PC-3 (cell line): ENCODE results near the gene AIFM2. TPM values are rescaled to one million over a fixed set of nuclear protein-coding genes. Genes with fewer than 3 reads are reported as not detected.
"Not testable (repeated sequence)": the region's sequence is repeated elsewhere in the genome, so short reads cannot be mapped to it uniquely, and the experiment has no call there.

Source experiments
- ATAC-seq: fragments of 200-7000 bp; cut with Tn5 transposase; 2 replicates; pipeline ENCODE4 v1.9.1; 2020; ENCODE audit warnings: mild to moderate bottlenecking, moderate library complexity
- Bru-seq: library from RNA; stranded (reverse); fragments of 400-500 nt; gene quantifications from one replicate; lab custom pipeline; 2021; lab: Mats Ljungman, UMichigan
- BruChase-seq, 2 experiments: library from RNA; stranded (reverse); fragments of 400-500 nt; gene quantifications; one replicate each; lab custom pipeline; 2021; lab: Mats Ljungman, UMichigan
- BruUV-seq: library from RNA; stranded (reverse); fragments of 400-500 nt; replicated peaks from 2 replicates; lab custom pipeline; 2021; lab: Mats Ljungman, UMichigan
- CTCF ChIA-PET: fragments of 300-600 bp; sonication (Branson Sonifier 250); formaldehyde crosslinking; loops from one replicate; lab custom pipeline; 2022; ENCODE audit warnings: antibody characterized with exemption; lab: Charles Lee
- POLR2A ChIA-PET: fragments of 300-600 bp; sonication (Branson Sonifier 250); formaldehyde crosslinking; loops from one replicate; lab custom pipeline; 2022; ENCODE audit warnings: antibody characterized with exemption; ENCODE audit not compliant: unreplicated experiment; lab: Charles Lee
- DNase-seq: peaks from one replicate; pipeline ENCODE4 v3.0.0-alpha.2; 2015
- H2AFZ ChIP-seq: fragments of 300-600 bp; sonication (generic); 2 replicates; pipeline ENCODE4 v1.6.0; 2016; ENCODE audit warnings: antibody characterized with exemption, low read length
- H3F3A ChIP-seq: fragments of 300-600 bp; sonication (generic); one replicate; pipeline ENCODE4 v1.6.0; 2017; ENCODE audit warnings: antibody characterized with exemption, low read length, control low read depth, mild to moderate bottlenecking; ENCODE audit not compliant: unreplicated experiment
- H3K27ac ChIP-seq: fragments of 300-600 bp; sonication (generic); 2 replicates; pipeline ENCODE4 v1.5.1; 2016; ENCODE audit warnings: mild to moderate bottlenecking, low read length
- H3K27me3 ChIP-seq: fragments of 300-600 bp; sonication (generic); 2 replicates; pipeline ENCODE4 v1.6.1; 2016; ENCODE audit warnings: low read length, mixed read lengths
- H3K36me3 ChIP-seq: fragments of 300-600 bp; sonication (generic); 2 replicates; pipeline ENCODE4 v1.6.1; 2016; ENCODE audit warnings: low read depth, mixed run types, low read length, mixed read lengths
- H3K4me1 ChIP-seq: fragments of 300-600 bp; sonication (generic); 2 replicates; pipeline ENCODE4 v1.5.1; 2016; ENCODE audit warnings: low read length; ENCODE audit not compliant: insufficient read depth
- H3K4me2 ChIP-seq: fragments of 300-600 bp; sonication (generic); 2 replicates; pipeline ENCODE4 v1.6.0; 2016; ENCODE audit warnings: low read length
- H3K4me3 ChIP-seq: fragments of 300-600 bp; sonication (generic); 2 replicates; pipeline ENCODE4 v1.5.1; 2016; ENCODE audit warnings: mild to moderate bottlenecking, low read length, mixed read lengths
- H3K79me2 ChIP-seq: fragments of 300-600 bp; sonication (generic); 2 replicates; pipeline ENCODE4 v1.6.1; 2017; ENCODE audit warnings: low read length, mixed read lengths
- H3K9ac ChIP-seq: fragments of 300-600 bp; sonication (generic); 2 replicates; pipeline ENCODE4 v1.6.0; 2016; ENCODE audit warnings: mild to moderate bottlenecking, low read length
- H3K9me2 ChIP-seq: fragments of 300-600 bp; sonication (generic); replicated peaks from 2 replicates; pipeline ENCODE4 v1.6.1; 2016; ENCODE audit warnings: mixed run types, low read length, mixed read lengths
- H3K9me3 ChIP-seq: fragments of 300-600 bp; sonication (generic); 2 replicates; pipeline ENCODE4 v1.6.1; 2016; ENCODE audit warnings: low read length, mixed read lengths
- H4K20me1 ChIP-seq: fragments of 300-600 bp; sonication (generic); 2 replicates; pipeline ENCODE4 v1.6.1; 2016; ENCODE audit warnings: low read length, mixed read lengths
- EZH2 ChIP-seq: fragments of 300-600 bp; sonication (generic); IDR thresholded peaks from one replicate; pipeline ENCODE4 v1.6.1; 2017; ENCODE audit warnings: antibody characterized with exemption, mild to moderate bottlenecking, low read length; ENCODE audit not compliant: unreplicated experiment
- EZH2phosphoT487 ChIP-seq: fragments of 300-600 bp; sonication (generic); IDR thresholded peaks from 2 replicates; pipeline ENCODE4 v1.6.1; 2018; ENCODE audit warnings: mild to moderate bottlenecking, antibody characterized with exemption, low read length, borderline replicate concordance
- intact Hi-C: fragments of 100-400 bp; cut with micrococcal nuclease; formaldehyde crosslinking; loops from 2 replicates; pipeline ENCODE4 v1.9.0; 2023
- long read RNA-seq: library from polyadenylated mRNA; unstranded; transcript quantifications from one replicate; pipeline ENCODE4 v2.0.0, GENCODE V29; 2021; ENCODE audit not compliant: unreplicated experiment
- total RNA-seq: library from RNA; depleted of rRNA; stranded (reverse); fragments of >200 nt; gene quantifications from 2 replicates; pipeline ENCODE4 v1.2.3, GENCODE V29; 2014; rRNA removed
- TF ChIP-seq, protein P1 (sequence below): fragments of 300-600 bp; sonication (generic); conservative IDR thresholded peaks from 2 replicates; pipeline ENCODE4 v1.5.1; 2017; ENCODE audit warnings: antibody characterized with exemption, low read depth, mild to moderate bottlenecking, low read length

AIFM2 gene
- total RNA-seq (29.2 and 39.0 TPM in 2 replicates), Bru-seq, nascent RNA (percentile 81 among the genes with signal in this experiment), BruChase-seq, experiment 1, labeled RNA remaining after a 6-hour chase (percentile 85 among the genes with signal in this experiment), BruChase-seq, experiment 2, labeled RNA remaining after a 2-hour chase (percentile 84 among the genes with signal in this experiment)
- long read RNA-seq, transcript AIFM2-201 (9 exons, 3,243 nt) = major isoform, 27 of 151 reads
- long read RNA-seq, partial matches to known transcripts = 16 of 151 reads
- long read RNA-seq, other reads (novel, unspliced or antisense) = 104 of 151 reads

DNA sequence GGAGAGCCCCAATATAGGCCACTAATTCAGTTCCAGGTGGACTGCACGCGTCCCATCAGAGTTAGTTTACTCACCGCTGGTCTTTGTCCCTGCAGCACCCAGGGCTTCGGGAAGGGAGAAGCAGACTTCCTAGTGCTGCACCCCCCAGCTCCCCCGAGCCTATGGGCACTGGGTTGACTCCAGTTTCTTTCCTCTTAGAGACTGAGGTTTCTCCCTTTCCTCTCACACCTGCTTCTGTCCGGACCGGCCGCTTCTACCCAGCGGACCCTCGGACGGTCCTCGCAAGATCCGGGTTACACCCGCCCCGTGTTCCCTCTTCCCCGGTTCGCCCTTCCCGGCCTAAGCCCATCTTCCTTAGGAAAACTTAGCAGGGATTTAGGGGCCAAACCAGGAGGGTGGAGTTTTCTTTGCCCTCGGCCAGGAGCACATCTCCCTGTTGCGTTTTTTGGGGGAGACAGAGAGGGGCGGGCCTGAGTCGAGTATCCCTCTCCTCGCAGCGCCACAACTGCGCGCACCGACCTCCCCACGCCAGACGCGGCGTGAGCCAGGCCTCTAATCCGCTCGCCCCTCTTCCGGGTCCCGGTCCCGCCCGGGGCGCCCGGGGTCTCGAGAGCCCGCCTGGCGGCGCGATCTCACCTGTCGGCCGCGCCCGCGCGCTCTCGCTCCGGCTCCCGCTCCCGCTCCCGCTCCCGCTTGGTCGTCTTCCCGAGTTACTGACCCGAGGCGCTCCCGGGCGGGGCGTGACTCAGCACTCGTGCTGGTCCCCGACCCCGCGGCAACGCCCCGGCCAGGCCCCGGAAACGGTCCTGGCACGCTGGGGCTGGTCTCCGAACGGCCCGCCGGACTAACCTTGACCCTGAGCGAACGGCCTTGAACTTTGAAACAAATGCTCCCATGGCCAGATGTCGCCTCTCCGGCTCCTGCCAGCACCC, at the start of gene AIFM2:
AIFM2 (minus strand) TSS at position 728 of the 932 bp plus-strand sequence. CDS start 8,741 bp downstream, outside the sequence.
- no peaks in the 10 kb centered on the region for H3K27me3 ChIP-seq
- H3K9ac ChIP-seq = peak within 1 kb of the TSS; percentile 76
- ChIA-PET CTCF (interaction anchor here (1.0 kb wide), 1 partner anchor 14 kb away, joined by 4 read pairs; the partner anchor contains the start of gene TYSND1), POLR2A (interaction anchor here (0.6 kb wide), 1 partner anchor 684 kb away, joined by 3 read pairs; no protein-coding TSS in a partner anchor)
- H3K9me3 ChIP-seq = no peaks in the 10 kb centered on the region
- ATAC-seq (peak; percentile 80), DNase-seq (peak; percentile 97)
- H3K4me3 ChIP-seq = peak within 1 kb of the TSS; percentile 70
- no peaks in the 10 kb centered on the region for H3K36me3 ChIP-seq
- no peaks in the 10 kb centered on the region for H3K9me2 ChIP-seq
- peak within 1 kb of the TSS; percentile 80 for H2AFZ ChIP-seq
- H3K27ac ChIP-seq = peak within 1 kb of the TSS; percentile 53
- no peaks in the 10 kb centered on the region for H4K20me1 ChIP-seq
- peaks cover 31% of the 10 kb centered on the region for H3K4me1 ChIP-seq
- no peaks in the 10 kb centered on the region for H3F3A ChIP-seq
- H3K79me2 ChIP-seq = peaks cover 46% of the 10 kb centered on the region
- no peak for TF ChIP-seq EZH2phosphoT487
- TF ChIP-seq, protein P1, sequence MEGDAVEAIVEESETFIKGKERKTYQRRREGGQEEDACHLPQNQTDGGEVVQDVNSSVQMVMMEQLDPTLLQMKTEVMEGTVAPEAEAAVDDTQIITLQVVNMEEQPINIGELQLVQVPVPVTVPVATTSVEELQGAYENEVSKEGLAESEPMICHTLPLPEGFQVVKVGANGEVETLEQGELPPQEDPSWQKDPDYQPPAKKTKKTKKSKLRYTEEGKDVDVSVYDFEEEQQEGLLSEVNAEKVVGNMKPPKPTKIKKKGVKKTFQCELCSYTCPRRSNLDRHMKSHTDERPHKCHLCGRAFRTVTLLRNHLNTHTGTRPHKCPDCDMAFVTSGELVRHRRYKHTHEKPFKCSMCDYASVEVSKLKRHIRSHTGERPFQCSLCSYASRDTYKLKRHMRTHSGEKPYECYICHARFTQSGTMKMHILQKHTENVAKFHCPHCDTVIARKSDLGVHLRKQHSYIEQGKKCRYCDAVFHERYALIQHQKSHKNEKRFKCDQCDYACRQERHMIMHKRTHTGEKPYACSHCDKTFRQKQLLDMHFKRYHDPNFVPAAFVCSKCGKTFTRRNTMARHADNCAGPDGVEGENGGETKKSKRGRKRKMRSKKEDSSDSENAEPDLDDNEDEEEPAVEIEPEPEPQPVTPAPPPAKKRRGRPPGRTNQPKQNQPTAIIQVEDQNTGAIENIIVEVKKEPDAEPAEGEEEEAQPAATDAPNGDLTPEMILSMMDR = no peak; the same call in 1 of the 2 replicates
- TF ChIP-seq EZH2 = no peak
- intact Hi-C loops = loop anchor here (1.0 kb wide), 1 partner anchor 14 kb away; the partner anchor contains the start of gene TYSND1
- BruUV-seq = TSS peak; percentile 38
- peak within 1 kb of the TSS; percentile 86 for H3K4me2 ChIP-seq

DNA sequence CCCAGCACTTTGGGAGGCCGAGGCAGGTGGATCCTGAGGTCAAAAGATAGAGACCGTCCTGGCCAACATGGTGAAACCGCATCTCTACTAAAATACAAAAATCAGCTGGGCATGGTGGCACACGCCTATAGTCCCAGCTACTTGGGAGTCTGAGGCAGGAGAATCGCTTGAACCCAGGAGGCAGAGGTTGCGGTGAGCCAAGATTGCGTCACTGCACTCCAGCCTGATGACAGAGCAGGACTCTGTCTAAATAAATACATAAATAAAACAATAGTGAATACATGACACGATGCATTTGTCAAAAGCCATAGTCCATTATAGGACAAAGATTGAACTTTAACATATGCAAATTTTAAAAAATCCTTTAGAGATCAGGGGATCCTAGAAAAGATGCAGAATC, 46.6 kb upstream of the AIFM2 start:
- POLR2A ChIA-PET, H3K27ac ChIP-seq, H3K4me3 ChIP-seq, H3K79me2 ChIP-seq, H3F3A ChIP-seq, H4K20me1 ChIP-seq, H3K9me2 ChIP-seq, H3K9ac ChIP-seq, H3K36me3 ChIP-seq, intact Hi-C loops, H2AFZ ChIP-seq, ATAC-seq, H3K4me2 ChIP-seq, BruUV-seq, DNase-seq: not testable (repeated sequence)
- CTCF ChIA-PET = interaction anchor here (1.2 kb wide), 1 partner anchor 33 kb away, joined by 3 read pairs; the partner anchor contains the start of gene TYSND1
- Histone ChIP-seq H3K4me1 (peaks cover 11% of the 10 kb centered on the region), H3K9me3 (peaks cover 11% of the 10 kb centered on the region), H3K27me3 (peaks cover 10% of the 10 kb centered on the region)

DNA sequence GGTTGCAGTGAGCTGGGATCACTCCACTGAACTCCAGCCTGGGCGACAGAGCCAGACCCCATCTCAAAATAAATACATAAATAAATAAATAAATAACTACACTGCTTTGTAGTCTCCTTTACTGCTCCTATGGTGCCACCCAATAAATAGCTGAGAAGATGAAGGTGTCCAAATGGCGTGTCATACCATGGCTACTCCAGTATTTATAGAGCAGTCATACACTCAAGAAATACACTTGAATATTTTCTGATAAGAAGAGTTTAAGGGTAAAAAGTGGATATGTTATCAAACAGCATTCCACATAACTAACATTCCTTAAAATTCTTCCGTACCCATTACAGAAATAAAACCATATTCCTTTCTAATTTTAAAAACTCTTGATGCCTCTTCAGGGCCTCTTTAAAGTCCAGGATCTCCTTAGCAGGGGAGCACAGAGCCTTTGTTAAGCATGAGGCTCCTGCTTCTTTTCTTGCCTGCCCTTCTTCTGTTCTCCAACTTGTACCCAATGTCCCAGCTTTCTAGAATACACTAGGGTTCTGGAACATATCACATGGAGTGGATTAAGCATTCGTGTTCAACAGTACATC, 45.6 kb upstream of the AIFM2 start:
- no TSS peak for BruUV-seq
- no peak for TF ChIP-seq EZH2phosphoT487
- TF ChIP-seq EZH2 = no peak
- TF ChIP-seq, protein P1 = no peak
- no peak for DNase-seq

More for the DNA sequence above, 45.6 kb upstream of the AIFM2 start:
- ATAC-seq = no peak
- H3K27ac ChIP-seq = no peak overlapping the region
- no peaks in the 10 kb centered on the region for H3K36me3 ChIP-seq
- H3K4me2 ChIP-seq = no peak overlapping the region
- no peak overlapping the region for H3K9ac ChIP-seq
- H3F3A ChIP-seq = no peaks in the 10 kb centered on the region
- H3K4me3 ChIP-seq = no peak overlapping the region
- ChIA-PET CTCF (interaction anchor here (0.6 kb wide), 1 partner anchor 32 kb away, joined by 4 read pairs; the partner anchor contains the start of gene TYSND1), POLR2A (no interaction called here)
- 0 out of 2 replicates have a peak, but pooled peaks cover 6% of the 10 kb centered on the region for H3K27me3 ChIP-seq
- no peak overlapping the region for H2AFZ ChIP-seq
- H3K9me2 ChIP-seq = no peaks in the 10 kb centered on the region
- H3K4me1 ChIP-seq = peaks cover 17% of the 10 kb centered on the region
- intact Hi-C loops = no loop called here
- no peaks in the 10 kb centered on the region for H4K20me1 ChIP-seq
- peaks cover 11% of the 10 kb centered on the region for H3K9me3 ChIP-seq
- H3K79me2 ChIP-seq = no peaks in the 10 kb centered on the region
